SIG-M5 treated with dmso at 0.1 percent for 504 hours (cell line): ENCODE measurements around the gene MTURN.
A peak's percentile ranks its signal among the peaks of the same experiment; 100 is the strongest.
"Not testable (repeated sequence)": the region's sequence is repeated elsewhere in the genome, so short reads cannot be mapped to it uniquely, and the experiment has no call there.

Experiments
- DNase-seq: peaks from one replicate; lab custom pipeline; 2025; ENCODE audit not compliant: unreplicated experiment; lab: John Stamatoyannopoulos, UW

Gene MTURN

DNA sequence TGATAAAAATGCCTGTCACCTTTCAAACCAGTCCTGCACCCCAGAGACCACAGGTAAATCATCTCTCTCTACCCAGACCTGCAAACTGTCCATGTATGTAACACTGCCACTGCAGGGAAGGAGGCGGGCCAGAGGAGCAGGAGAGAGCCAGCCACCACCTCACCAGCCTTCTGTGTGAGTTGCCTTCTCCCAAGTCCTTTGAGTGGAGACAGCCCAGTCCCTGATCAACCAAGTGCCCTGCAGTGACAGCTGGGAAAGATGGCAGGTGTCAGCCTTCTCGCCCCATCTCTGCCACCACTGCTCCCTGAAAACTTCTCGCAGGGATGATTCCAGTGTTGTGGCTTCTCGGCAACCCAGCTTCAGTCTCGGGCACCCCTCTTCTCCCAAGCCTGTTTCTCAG, 42.4 kb downstream of the MTURN start:
- DNase-seq = no peak

DNA sequence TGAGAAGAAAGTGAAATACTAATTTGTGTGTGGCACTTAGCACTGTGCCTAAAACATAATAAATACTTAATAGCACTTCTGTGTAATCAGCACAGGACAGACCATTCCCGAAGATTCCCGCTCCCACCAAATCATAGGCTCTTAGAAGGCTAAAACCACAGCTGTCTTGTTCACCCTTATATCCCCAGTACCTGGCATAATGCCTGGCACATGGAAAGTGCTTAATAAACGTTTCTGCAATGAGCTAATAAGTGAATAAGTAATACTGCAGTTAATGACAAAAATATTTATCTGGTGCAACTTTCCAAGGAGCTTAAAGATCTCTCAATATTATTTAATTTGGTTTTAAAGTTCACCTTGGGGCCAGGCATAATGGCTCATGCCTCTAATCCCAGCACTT, 43.2 kb downstream of the MTURN start:
- no peak for DNase-seq

DNA sequence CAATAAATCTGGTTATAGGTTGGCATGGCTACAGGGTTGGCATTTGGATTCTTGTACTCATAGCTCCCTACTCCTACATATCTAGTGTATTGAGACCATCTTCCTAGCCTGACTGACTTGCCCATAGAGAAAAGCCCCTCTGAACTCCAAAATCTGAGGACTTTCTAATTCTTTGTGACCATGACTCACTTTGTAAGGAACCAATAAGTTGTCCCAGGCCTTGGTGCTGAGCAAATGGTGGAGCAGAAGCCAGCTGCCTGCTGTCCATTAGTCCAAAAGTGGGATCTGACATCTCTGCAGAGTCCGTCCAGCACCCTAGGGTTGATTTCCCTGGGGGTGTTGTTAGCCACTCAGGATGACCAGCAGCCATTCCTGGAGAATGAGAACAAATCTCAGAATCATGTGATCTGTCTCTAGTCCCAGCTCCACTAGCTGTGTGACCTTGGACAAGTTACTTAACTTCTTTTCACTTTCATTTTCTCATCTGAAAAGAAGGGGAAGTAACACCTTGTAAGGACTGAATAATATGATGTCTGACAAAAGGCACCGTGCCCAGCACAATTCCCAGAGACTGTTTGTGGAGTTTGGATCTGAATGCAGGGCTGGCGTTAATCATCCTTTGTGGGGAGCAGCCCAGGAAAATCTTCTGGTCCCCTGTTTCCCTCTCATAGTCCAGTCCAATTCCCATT, 44.1 kb downstream of the MTURN start:
- DNase-seq = no peak

DNA sequence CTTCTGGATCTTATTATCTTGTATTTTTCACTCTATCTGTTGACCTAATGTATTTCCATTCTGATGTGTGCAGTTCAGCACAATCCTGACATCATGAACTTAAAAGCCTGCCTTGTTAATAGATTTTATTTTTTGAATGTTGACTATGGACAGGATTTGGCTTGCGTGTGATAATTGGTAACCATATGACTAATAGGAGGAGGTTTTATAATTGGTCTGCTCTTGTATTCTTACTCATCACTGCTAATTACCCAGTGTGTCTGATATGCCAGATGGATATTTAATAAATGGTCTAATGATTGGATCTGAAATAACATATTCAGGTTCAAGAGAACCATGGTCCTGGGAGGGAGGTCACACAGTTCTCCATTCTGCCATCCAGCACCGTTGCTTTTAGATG, 45.9 kb downstream of the MTURN start:
- no peak for DNase-seq

DNA sequence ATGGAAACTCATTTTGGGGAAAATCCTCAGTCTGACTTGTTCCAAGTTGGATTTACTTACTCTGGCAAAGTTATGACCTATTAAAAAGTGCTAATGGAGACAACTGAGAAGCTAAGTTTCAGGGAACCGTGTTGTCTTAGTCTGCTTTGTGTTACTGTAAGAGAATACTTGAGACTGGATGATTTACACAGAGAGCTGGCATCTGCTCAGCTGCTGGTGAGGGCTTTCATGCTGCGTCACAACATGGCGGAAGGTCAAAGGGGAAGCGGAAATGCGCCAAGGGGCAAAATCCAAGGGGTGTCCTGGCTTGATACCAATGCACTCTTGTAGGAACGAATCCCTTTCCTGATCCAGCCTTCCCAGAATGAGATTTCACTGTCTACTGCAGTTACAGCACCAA, 46.4 kb downstream of the MTURN start:
- no peak for DNase-seq

DNA sequence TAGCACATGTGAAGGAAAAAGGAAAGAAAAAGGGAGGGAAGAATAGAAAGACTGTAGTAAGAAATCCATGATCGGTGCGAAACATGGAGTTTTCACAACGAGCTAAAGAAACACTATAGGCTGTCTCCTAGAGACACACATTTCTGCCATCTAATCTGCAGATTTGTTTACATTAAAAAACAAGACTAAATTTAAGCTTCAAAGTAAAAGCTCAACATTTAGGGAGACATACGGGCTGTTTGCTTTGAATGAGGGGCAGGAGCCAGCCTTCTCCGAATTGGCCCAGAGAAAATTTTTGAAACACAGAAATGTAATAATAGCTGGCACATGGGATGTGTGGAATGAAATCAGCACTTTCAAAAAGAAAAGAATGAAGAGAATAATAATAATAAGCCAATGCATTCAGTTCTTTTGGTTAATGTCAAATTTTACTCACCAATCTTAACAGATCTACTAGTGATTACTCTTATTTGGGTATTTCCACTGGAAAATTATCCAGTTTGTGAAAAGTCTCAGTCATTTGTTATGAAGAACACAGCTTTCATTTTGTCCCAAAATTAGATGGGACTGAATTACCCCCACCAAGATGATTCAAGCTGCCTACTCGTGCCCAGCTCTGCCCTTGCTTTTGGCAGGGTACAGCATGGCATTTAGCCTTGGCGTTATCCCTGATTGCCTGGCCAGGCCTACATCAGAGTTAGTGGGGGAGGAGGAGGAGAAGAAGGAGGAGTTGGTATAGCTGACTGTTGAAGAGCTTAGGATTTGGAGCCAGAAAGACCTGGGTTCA, 47.1 kb downstream of the MTURN start:
- no peak for DNase-seq

DNA sequence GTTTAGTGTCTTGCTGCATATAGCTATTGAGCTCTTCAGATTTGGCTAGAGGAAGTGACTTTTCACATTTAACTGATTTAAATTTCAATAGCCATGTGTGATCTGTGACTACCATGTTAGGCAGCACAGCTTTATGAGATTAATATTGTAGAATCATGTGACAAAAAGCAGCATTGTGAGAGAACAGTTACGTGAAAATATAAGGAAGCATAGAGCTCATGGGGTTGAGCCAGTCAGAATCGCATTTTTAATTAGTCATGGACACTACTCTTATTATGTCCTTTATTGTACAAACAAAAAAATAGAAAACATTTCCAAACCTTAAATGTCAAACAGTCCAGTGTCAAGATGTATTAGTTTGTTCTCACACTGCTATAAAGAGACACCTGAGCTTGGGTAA, 48.0 kb downstream of the MTURN start:
- no peak for DNase-seq

DNA sequence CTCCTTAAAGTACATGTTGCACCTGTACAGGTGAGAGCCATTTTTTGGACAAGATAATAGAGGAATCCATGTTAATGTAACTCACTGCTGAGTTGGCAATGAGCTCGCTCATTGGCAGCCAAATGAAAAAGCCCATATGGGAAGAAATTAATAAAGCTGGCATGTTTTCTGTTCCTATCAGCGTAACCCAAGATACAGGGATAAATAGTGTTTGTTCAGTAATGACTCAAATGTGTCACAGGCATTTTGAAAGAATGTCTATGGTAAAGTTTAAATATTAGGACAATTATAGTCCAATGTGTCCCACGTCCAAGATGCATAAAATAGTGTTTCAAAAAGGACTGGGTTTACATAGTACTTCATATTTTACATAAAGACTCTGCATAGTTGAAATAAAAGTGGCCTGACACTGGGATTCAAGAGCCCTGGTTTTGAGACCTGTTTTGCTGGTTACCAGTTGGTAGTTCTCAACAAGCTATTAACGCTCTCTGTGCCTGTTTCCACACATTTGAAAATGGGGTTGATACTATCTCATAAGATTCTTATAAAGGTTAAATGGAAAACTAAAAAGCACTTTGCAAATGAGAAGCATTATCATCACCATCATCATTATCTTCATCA, 49.1 kb downstream of the MTURN start:
- DNase-seq = peak; percentile 17

DNA sequence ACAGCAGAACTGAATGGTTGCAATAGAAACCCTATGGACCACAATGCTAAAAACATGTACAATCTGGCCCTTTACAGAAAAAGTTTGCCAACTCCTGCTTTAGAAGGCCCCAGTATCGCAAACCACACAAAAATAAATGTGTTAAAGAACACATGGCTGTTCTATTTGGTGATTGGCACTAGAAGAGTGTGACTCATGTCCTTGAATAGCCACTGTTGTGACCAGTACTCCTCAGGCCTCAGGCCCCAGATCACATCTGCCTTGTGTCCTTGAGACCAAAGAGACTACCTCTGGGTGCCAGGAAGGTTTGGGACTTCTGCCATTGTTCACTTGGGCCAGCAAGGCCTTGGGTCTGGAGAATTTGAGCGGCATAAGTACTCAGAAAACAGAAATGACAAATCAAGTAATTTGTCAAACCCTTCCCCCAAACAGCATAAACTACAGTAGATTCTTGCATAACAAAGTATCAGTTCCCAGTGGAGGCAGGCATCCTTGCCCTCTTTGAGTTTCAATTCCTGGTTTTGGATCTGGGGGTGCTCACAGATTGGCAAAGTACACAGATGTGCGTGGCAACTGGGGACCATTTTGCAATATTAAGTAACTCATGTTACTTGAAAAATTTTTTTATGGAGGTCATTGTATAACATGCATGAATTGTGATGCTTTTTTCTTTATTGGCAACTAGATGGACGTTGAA, 50.2 kb downstream of the MTURN start:
- DNase-seq = peak; percentile 96

DNA sequence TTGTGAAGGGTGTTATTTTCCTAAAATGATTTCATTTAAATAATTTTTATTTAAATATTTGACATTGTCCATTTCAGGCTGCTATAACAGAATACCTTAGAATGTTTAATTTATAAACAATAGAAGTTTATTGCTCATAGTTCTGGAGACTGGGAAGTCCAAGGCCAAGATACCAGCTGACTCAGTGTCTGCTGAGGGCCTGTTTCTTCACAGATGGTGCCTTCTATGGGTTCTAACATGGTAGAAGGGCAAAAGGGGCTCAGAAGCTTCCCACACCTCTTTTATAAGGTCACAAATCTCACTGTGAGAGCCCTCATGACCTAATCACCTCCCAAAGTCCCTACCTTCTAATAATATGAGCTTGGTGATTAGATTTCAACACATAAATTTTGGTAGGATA, 50.7 kb downstream of the MTURN start:
- DNase-seq = peak; percentile 65

DNA sequence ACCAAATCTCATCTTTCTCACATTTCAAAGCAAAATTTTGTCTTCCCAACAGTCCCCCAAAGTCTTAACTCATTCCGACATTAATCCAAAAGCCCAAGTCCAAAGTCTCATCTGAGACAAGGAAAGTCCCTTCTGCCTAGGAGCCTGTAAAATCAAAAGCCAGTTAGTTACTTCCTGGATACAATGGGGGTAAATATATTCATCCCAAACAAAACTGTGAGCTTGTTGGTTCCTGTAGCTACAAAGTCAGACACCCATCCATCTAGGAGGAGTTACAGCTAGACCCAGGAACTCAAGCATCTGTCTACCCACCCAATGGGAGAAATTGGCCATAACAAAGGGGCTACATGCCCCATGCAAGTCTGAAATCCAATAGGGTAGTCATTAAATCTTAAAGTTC, 51.9 kb downstream of the MTURN start:
- DNase-seq = no peak

DNA sequence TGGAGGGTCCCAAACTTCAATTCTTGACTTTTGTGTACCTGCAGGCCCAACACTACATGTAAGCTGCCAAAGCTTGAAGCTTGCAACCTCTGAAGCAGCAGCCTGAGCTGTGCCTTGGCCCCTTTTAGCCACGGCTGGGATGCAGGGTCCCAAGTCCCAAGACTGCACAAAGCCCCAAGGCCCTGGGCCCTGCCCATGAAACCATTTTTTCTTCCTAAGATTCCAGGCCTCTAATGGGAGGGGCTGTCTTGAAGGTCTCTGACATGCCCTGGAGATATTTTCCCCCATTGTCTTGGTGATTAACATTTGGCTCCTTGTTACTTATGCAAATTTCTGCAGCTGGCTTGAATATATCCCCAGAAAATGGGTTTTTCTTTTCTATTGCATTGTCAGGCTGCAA, 52.7 kb downstream of the MTURN start:
- no peak for DNase-seq

DNA sequence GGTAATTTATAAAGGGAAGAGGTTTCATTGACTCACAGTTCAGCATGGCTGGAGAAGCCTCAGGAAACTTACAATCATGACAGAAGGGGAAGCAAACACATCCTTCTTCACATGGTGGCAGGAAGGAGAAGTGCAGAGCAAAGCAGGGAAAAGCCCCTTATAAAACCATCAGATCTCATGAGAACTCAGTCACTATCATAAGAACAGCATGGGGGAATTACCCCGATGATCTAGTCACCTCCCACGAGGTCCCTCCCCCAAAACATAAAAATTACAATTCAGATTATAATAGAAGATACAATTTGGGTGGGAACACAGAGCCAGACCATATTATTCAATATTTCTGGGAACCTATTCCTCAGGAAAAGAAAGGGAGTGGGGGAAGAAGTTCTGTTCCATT, 53.6 kb downstream of the MTURN start:
- not testable (repeated sequence) for DNase-seq

DNA sequence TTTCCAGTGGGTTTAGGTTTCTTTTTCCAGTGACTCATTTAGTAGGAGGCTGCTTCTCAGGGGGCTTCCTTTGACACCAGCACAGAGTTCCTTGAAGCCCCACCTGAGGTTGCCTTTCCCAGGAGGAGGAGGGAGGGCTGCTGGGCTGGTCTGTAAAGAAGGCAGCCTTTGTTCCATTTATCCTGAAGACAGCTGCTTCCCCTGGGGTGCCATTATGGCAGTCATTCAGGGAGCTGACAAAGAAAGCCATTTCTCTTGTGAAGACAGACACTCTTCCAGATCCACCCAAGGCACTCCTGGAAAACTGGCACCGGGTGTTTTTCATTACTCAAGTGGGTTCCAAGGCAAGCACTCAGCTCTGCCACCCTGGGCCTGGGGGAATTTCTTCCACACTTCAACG, 54.0 kb downstream of the MTURN start:
- no peak for DNase-seq

DNA sequence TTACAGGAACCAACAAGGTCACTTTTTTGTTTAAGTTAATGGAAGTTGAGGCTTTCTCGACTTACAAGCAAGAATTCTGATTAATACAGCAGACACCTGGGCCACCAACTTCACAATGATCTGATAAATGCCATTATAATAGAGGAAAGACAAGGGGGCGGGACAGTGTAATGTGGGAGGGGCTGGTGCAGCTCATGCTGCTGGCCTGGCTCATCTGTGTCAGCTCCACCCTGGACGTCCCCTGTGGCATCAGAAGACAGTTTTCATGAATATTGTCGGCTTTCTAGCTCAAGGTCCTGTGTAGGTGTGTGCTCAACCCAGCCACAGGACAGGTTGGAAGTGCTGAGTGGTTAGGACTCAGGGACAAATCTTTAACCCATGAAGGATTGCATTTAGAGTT, 57.0 kb downstream of the MTURN start:
- DNase-seq = no peak

DNA sequence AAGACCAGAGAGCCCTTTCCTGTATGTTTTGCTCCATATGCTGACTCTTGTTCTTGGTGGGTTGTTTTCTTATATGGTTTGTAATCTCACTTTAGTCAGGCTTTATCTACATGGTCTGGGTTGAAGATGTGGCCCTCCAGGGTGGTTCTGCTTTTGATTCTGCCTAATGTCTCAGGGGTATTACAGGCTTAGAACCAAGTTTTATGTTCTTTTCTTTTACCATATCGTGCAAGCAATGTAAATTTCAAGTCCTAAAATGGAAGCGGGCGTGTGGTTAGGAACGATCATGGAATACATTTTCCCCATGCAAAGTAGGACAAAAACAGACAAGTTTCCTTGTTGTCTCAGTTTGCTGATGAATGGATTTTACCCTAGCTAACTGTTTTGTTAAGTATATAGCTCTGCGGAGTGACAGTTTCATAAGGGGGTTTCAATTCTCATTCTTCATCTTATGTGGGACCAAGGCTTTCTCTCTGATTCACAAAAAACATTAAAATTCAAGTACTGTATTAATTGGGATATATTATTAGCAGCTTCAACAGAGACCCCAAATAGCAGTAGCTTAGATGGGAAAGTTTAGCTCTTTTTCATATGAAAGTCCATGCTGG, 58.7 kb downstream of the MTURN start:
- no peak for DNase-seq

DNA sequence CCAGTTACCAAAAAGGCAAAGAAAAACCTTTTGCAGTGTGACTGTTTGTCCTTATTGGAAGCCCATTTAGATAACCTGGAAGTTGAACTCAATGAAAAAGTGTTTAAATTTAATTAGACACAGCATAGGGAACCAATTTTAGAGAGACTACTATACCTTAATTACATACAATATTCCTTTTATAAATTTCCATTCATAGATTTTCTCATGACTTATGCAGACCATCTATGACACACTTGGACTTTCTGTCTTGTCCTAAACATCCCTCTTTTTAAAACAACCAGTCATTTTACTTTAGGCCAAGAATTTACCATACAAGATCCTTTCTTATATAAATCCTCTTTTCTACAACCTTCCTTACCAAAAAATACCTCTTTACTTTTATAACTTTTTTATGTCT, 61.6 kb downstream of the MTURN start:
- DNase-seq = no peak

DNA sequence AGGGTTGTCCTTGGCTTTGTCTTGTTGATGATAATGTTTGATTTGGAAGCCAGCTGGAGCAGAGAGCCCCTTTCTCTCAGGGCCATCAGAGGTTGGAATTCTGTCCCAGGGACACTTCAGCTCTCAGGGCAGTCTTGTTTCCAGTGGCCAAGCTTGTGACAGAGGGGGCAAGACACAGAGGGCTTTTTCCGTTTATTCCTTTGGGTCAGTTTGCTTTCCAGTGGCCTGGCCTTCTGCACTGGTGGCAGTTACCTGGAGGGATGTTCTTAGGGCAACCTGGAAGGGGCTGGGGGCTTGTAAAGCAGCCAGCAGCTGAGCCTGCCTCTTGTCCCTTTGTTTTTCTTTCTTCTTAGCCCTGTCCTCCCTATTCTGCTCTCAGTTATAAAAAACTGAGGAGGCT, 62.7 kb downstream of the MTURN start:
- no peak for DNase-seq

DNA sequence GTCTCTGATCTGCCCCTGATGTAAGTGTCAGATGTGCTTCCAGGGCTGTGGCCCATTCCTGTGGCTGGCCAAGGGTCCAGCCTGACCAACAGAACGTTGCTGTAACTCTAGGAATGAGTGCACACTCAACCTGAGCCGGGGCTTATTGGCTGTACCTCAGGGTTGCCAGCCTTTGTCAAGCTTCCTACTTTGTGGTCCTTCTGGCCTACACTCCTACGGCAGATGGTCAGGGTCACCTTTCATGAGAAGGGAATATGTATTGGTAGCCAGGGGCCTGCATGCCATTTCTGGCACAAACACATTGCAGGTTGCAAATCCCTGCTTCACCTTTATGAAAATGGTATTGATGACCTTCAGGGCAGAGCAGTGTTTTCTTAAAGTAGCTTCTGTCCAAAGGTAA, 64.5 kb downstream of the MTURN start:
- no peak for DNase-seq

DNA sequence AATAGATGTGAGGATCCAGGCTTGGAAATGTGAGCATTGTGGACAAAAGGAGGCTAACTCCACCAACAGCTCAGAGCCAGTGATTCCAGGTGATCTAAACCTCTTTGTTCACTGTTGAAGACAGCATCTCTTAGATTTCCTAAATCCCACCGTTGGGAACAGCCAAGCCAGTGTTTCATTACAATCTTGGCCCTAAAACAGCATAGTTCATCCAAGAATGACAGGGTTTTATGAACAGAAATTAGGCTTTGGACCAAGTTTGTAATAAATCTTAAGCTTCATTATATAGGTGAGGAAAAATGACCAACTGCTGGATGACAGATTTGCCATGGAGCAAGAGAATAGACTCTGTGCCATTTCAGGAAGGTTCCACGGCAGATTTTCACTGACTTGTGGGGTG, 65.8 kb downstream of the MTURN start:
- DNase-seq = no peak

DNA sequence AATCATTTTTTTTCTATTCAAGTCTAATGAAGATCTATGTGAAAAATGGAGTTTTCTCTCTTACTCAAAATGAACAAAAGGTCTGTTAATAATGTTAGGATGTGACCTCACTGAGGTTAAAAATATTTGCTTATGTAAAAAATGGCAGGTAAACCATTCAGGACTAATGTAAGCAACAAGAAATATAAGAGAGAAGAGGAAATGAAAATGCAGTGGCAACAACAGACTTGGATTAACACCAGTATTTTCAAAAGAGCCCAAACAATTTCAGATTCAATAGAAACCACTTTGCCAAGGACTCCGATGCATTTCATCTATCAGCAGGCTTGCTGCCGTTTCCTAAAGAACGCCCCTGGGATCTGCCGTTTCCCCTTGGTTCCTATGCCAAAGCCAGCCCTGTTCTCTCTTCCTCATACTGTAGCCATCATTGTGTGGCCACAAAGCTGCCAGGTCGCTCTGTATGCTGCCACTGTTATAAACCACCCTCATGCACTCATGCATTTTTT, 66.4 kb downstream of the MTURN start:
- no peak for DNase-seq
